Mesothelial cell of epicardium (in vitro differentiated cells): Measurements from ENCODE around the gene DNAI7. TPM values are rescaled to one million over a fixed set of nuclear protein-coding genes. Genes with fewer than 3 reads are reported as not detected.

Experiments used
- DNase-seq, 2 experiments: peaks; one replicate each; pipeline ENCODE4 v3.0.0; 2021; ENCODE audit warnings: low spot score in 2 of 2; ENCODE audit not compliant: unreplicated experiment in 2 of 2
- H3K27ac Mint-ChIP-seq: 2 replicates; pipeline ENCODE4 v1.8.0; 2021; ENCODE audit warnings: mixed read lengths
- H3K27me3 Mint-ChIP-seq: 2 replicates; pipeline ENCODE4 v1.8.0; 2021; ENCODE audit warnings: low read depth, mixed read lengths
- H3K36me3 Mint-ChIP-seq: 2 replicates; pipeline ENCODE4 v1.8.0; 2021; ENCODE audit warnings: mixed read lengths
- H3K4me1 Mint-ChIP-seq: 2 replicates; pipeline ENCODE4 v1.8.0; 2021; ENCODE audit warnings: mixed read lengths
- H3K4me3 Mint-ChIP-seq: 2 replicates; pipeline ENCODE4 v1.8.0; 2021; ENCODE audit warnings: mild to moderate bottlenecking, moderate library complexity, mixed read lengths
- H3K9me3 Mint-ChIP-seq: 2 replicates; pipeline ENCODE4 v1.8.0; 2021; ENCODE audit warnings: mixed read lengths
- total RNA-seq: library from RNA; stranded (reverse); gene quantifications from 3 replicates; pipeline ENCODE4 v1.2.1, GENCODE V29; 2021
- TF ChIP-seq, protein P1 (sequence below): fragments of 200-600 bp; sonication (generic); IDR thresholded peaks from one replicate; pipeline ENCODE4 v1.5.0; 2021; ENCODE audit warnings: antibody characterized with exemption; ENCODE audit not compliant: unreplicated experiment

DNAI7 gene
- total RNA-seq, 1 donor from 2014 or later, result 1.5 TPM

DNA sequence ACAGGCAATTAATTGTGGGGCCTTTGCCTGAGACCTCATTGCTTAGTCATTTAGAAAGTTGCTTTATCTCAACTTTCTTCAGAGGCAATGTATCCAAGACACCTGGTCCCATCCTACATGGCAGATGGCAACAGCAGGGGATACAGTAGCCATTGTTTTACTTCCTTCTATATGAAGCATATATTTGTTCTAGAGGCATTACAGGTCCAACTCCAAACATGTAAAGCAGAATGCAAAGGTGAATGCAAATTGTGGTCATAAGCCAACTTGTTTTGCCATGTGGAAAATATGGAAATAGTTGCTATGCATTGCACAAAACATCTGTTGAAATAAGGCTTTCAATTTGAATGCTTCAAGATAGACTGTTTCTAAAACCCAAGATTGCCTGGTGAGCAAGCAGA lies 136.3 kb downstream of the DNAI7 start:
- DNase-seq, result no peak
- Mint-ChIP-seq H3K36me3 (no peaks in the 10 kb centered on the region), H3K4me1 (peaks cover 5% of the 10 kb centered on the region), H3K27ac (no peak overlapping the region), H3K9me3 (no peaks in the 10 kb centered on the region), H3K27me3 (no peaks in the 10 kb centered on the region), H3K4me3 (no peak overlapping the region)
- TF ChIP-seq, protein P1, sequence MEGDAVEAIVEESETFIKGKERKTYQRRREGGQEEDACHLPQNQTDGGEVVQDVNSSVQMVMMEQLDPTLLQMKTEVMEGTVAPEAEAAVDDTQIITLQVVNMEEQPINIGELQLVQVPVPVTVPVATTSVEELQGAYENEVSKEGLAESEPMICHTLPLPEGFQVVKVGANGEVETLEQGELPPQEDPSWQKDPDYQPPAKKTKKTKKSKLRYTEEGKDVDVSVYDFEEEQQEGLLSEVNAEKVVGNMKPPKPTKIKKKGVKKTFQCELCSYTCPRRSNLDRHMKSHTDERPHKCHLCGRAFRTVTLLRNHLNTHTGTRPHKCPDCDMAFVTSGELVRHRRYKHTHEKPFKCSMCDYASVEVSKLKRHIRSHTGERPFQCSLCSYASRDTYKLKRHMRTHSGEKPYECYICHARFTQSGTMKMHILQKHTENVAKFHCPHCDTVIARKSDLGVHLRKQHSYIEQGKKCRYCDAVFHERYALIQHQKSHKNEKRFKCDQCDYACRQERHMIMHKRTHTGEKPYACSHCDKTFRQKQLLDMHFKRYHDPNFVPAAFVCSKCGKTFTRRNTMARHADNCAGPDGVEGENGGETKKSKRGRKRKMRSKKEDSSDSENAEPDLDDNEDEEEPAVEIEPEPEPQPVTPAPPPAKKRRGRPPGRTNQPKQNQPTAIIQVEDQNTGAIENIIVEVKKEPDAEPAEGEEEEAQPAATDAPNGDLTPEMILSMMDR, result no peak

Other genes with a start within 250 kb of the DNAI7 start
- gene BCAT1, start 246.1 kb downstream of the DNAI7 start, total RNA-seq, result 108 to 125 TPM (median 121 TPM) in 3 replicates
- 14.3 to 20.7 TPM (median 17.5 TPM) in 3 replicates for gene ETFRF1, start 77 bp upstream of the DNAI7 start, total RNA-seq
- gene KRAS, start 55.8 kb upstream of the DNAI7 start, total RNA-seq, result 34.4 to 38.2 TPM (median 37.9 TPM) in 3 replicates